Caco-2 (cell line): Measurements from ENCODE around the gene UBR3. TPM values are rescaled to one million over a fixed set of nuclear protein-coding genes. Genes with fewer than 3 reads are reported as not detected.
"Not testable (repeated sequence)": the region's sequence is repeated elsewhere in the genome, so short reads cannot be mapped to it uniquely, and the experiment has no call there.

Source experiments
- BruUV-seq: library from RNA; stranded (reverse); fragments of 400-500 nt; replicated peaks from 2 replicates; lab custom pipeline; 2021; lab: Mats Ljungman, UMichigan
- CTCF ChIA-PET: fragments of 300-600 bp; sonication (Branson Sonifier 250); formaldehyde crosslinking; loops from one replicate; lab custom pipeline; 2022; ENCODE audit warnings: antibody characterized with exemption; lab: Charles Lee
- POLR2A ChIA-PET: fragments of 300-600 bp; sonication (Branson Sonifier 250); formaldehyde crosslinking; loops from one replicate; lab custom pipeline; 2022; ENCODE audit warnings: antibody characterized with exemption; lab: Charles Lee
- DNase-seq, 2 experiments: peaks; one replicate each; pipeline versions ENCODE4 v3.0.0 to v3.0.0-alpha.2; 2020 to 2022
- H3K27me3 ChIP-seq: replicated peaks from 2 replicates; pipeline ENCODE4 v1.6.0; 2011; ENCODE audit warnings: low read length; ENCODE audit not compliant: control insufficient read depth, insufficient read depth
- H3K36me3 ChIP-seq: 2 replicates; pipeline ENCODE4 v1.5.1; 2011; ENCODE audit warnings: low read length; ENCODE audit not compliant: control insufficient read depth, insufficient read depth
- H3K4me1 ChIP-seq: fragments of 250-450 bp; sonication (Bioruptor Pico); 2 replicates; pipeline ENCODE4 v1.5.1; 2020; ENCODE audit warnings: mild to moderate bottlenecking
- H3K4me3 ChIP-seq: 2 replicates; pipeline ENCODE4 v1.5.1; 2011; ENCODE audit warnings: low read depth, mild to moderate bottlenecking, control low read depth, low read length
- H3K9me3 ChIP-seq: fragments of 250-450 bp; sonication (Bioruptor Pico); 2 replicates; pipeline ENCODE4 v1.5.1; 2020; ENCODE audit warnings: mild to moderate bottlenecking, moderate library complexity
- H3K27ac Mint-ChIP-seq: one replicate; pipeline ENCODE4 v1.8.0; 2022; ENCODE audit warnings: mixed read lengths; ENCODE audit not compliant: unreplicated experiment
- H3K27me3 Mint-ChIP-seq: one replicate; pipeline ENCODE4 v1.8.0; 2022; ENCODE audit warnings: mixed read lengths; ENCODE audit not compliant: insufficient read depth, unreplicated experiment
- H3K36me3 Mint-ChIP-seq: one replicate; pipeline ENCODE4 v1.8.0; 2022; ENCODE audit warnings: mild to moderate bottlenecking, mixed read lengths; ENCODE audit not compliant: insufficient read depth, unreplicated experiment
- H3K4me1 Mint-ChIP-seq: one replicate; pipeline ENCODE4 v1.8.0; 2022; ENCODE audit warnings: low read depth, mixed read lengths; ENCODE audit not compliant: unreplicated experiment
- H3K4me3 Mint-ChIP-seq: one replicate; pipeline ENCODE4 v1.8.0; 2022; ENCODE audit warnings: mild to moderate bottlenecking, moderate library complexity, mixed read lengths; ENCODE audit not compliant: unreplicated experiment
- H3K9me3 Mint-ChIP-seq: one replicate; pipeline ENCODE4 v1.8.0; 2022; ENCODE audit warnings: mixed read lengths; ENCODE audit not compliant: unreplicated experiment
- CTCF ChIP-seq, 2 experiments: fragments of 200-600 bp in 1 of 2; IDR thresholded peaks; 1 replicate in 1 of 2; 2 replicates in 1 of 2; pipeline versions ENCODE4 v1.5.1 to v1.8.0; 2011 to 2022; ENCODE audit warnings: antibody characterized with exemption in 1 of 2, control low read depth in 1 of 2, inconsistent platforms in 1 of 2, low read depth in 1 of 2, low read length in 1 of 2, mild to moderate bottlenecking in 1 of 2, moderate library complexity in 1 of 2; ENCODE audit not compliant: insufficient read depth in 1 of 2, severe bottlenecking in 1 of 2, unreplicated experiment in 1 of 2
- intact Hi-C: fragments of 100-400 bp; cut with micrococcal nuclease; formaldehyde crosslinking; loops from one replicate; pipeline ENCODE4 v1.10.0; 2022; ENCODE audit not compliant: unreplicated experiment
- total RNA-seq: library from RNA; stranded (reverse); gene quantifications from 2 replicates; pipeline ENCODE4 v1.2.3, GENCODE V29; 2022

Gene UBR3
- total RNA-seq, 1 experiment from 2014 or later = 35.7 TPM

- POLR2A ChIA-PET = no interaction called here
- intact Hi-C loops = no loop called here
- Mint-ChIP-seq H3K27ac (no peak overlapping the region), H3K36me3 (peaks cover 20% of the 10 kb centered on the region), H3K27me3 (no peaks in the 10 kb centered on the region), H3K9me3 (no peaks in the 10 kb centered on the region), H3K4me1 (peaks cover 7% of the 10 kb centered on the region), H3K4me3 (no peak overlapping the region)
- no peak for DNase-seq
- TF ChIP-seq CTCF (IDR thresholded peaks at IDR 0.05; ENCODE audit: insufficient read depth in 1 of 2, low read depth in 1 of 2, low read length in 1 of 2, severe bottlenecking in 1 of 2, unreplicated experiment in 1 of 2) = no peak
- BruUV-seq = no TSS peak
- Histone ChIP-seq H3K27me3 (no peaks in the 10 kb centered on the region), H3K9me3 (no peaks in the 10 kb centered on the region), H3K36me3 (no peaks in the 10 kb centered on the region), H3K4me1 (peaks cover 4% of the 10 kb centered on the region; the same call in 1 of the 2 replicates), H3K4me3 (no peak overlapping the region)
- CTCF ChIA-PET = no interaction called here
Measured at GRCh38 chr2:169946092-169946491, 118.8 kb downstream of the UBR3 start.

- POLR2A ChIA-PET = no interaction called here
- Mint-ChIP-seq H3K4me3 (no peak overlapping the region), H3K9me3 (no peaks in the 10 kb centered on the region), H3K27me3 (no peaks in the 10 kb centered on the region), H3K27ac (no peak overlapping the region), H3K4me1 (peaks cover 7% of the 10 kb centered on the region), H3K36me3 (peaks cover 20% of the 10 kb centered on the region)
- Histone ChIP-seq H3K4me1 (peaks cover 4% of the 10 kb centered on the region; the same call in 1 of the 2 replicates), H3K9me3 (no peaks in the 10 kb centered on the region), H3K36me3 (no peaks in the 10 kb centered on the region), H3K27me3 (no peaks in the 10 kb centered on the region), H3K4me3 (no peak overlapping the region)
- intact Hi-C loops = no loop called here
- no TSS peak for BruUV-seq
- CTCF ChIA-PET = no interaction called here
- no peak for TF ChIP-seq CTCF (IDR thresholded peaks at IDR 0.05; ENCODE audit: insufficient read depth in 1 of 2, low read depth in 1 of 2, low read length in 1 of 2, severe bottlenecking in 1 of 2, unreplicated experiment in 1 of 2)
- DNase-seq = no peak
Measured at GRCh38 chr2:169946546-169946945, 119.3 kb downstream of the UBR3 start.

GRCh38 chr2:169955940-169956339 lies 128.7 kb downstream of the UBR3 start:
- no peak for DNase-seq
- Histone ChIP-seq H3K36me3 (no peaks in the 10 kb centered on the region; the same call in 1 of the 2 replicates), H3K9me3 (no peaks in the 10 kb centered on the region), H3K27me3 (no peaks in the 10 kb centered on the region), H3K4me1 (no peaks in the 10 kb centered on the region), H3K4me3 (no peak overlapping the region)
- Mint-ChIP-seq H3K36me3 (peaks cover 5% of the 10 kb centered on the region), H3K4me3 (no peak overlapping the region), H3K9me3 (no peaks in the 10 kb centered on the region), H3K4me1 (no peaks in the 10 kb centered on the region), H3K27ac (no peak overlapping the region), H3K27me3 (no peaks in the 10 kb centered on the region)
- no TSS peak for BruUV-seq
- ChIA-PET POLR2A (no interaction called here), CTCF (no interaction called here)
- intact Hi-C loops = no loop called here
- no peak for TF ChIP-seq CTCF (IDR thresholded peaks at IDR 0.05; ENCODE audit: insufficient read depth in 1 of 2, low read depth in 1 of 2, low read length in 1 of 2, severe bottlenecking in 1 of 2, unreplicated experiment in 1 of 2)

- H3K4me1 ChIP-seq, H3K27ac Mint-ChIP-seq, H3K9me3 ChIP-seq, H3K9me3 Mint-ChIP-seq, POLR2A ChIA-PET, H3K4me3 Mint-ChIP-seq, H3K4me1 Mint-ChIP-seq, intact Hi-C loops, CTCF ChIA-PET, H3K36me3 ChIP-seq, H3K4me3 ChIP-seq, H3K27me3 ChIP-seq, DNase-seq, BruUV-seq, H3K27me3 Mint-ChIP-seq, H3K36me3 Mint-ChIP-seq: not testable (repeated sequence)
Measured at GRCh38 chr2:169957219-169957618, 130.0 kb downstream of the UBR3 start.
